Ascending aorta (tissue), 2 donors: Measurements from ENCODE around the gene GNAT2. TPM values are rescaled to one million over a fixed set of nuclear protein-coding genes. Genes with fewer than 3 reads are reported as not detected.
A peak's percentile ranks its signal among the peaks of the same experiment; 100 is the strongest.

Experiments
- DNase-seq, 2 donors: peaks; one replicate each; pipeline ENCODE4 v3.0.0-alpha.2; 2019; ENCODE audit warnings: low spot score in 2 of 2
- H3K27ac ChIP-seq, 2 donors: fragments of 200-600 bp; sonication (generic); one replicate each; pipeline ENCODE4 v1.5.1; 2016 to 2017; ENCODE audit warnings: mild to moderate bottlenecking in 1 of 2
- H3K27me3 ChIP-seq: fragments of 200-600 bp; sonication (generic); one replicate; pipeline ENCODE4 v1.5.1; 2017
- H3K36me3 ChIP-seq, 2 donors: fragments of 200-600 bp; sonication (generic); one replicate each; pipeline ENCODE4 v1.5.1; 2016
- H3K4me1 ChIP-seq, 2 donors: fragments of 200-600 bp; sonication (generic); one replicate each; pipeline ENCODE4 v1.5.1; 2016 to 2017; ENCODE audit warnings: mild to moderate bottlenecking in 1 of 2
- H3K4me3 ChIP-seq, 2 donors: fragments of 200-600 bp; sonication (generic); one replicate each; pipeline ENCODE4 v1.5.1; 2016 to 2017; ENCODE audit warnings: mild to moderate bottlenecking in 1 of 2
- H3K9me3 ChIP-seq, 2 donors: fragments of 200-600 bp; sonication (generic); one replicate each; pipeline ENCODE4 v1.5.1; 2016
- CTCF ChIP-seq, 3 experiments: fragments of 200-600 bp in 2 of 3; fragments of 450-650 bp in 1 of 3; sonication (generic) in 2 of 3; IDR thresholded peaks; one replicate each; pipeline ENCODE4 v1.5.1; 2016 to 2019; ENCODE audit warnings: antibody characterized with exemption in 3 of 3, mild to moderate bottlenecking in 1 of 3, moderate library complexity in 1 of 3
- intact Hi-C: fragments of 100-400 bp; cut with DNase I; formaldehyde crosslinking; loops from one replicate; pipeline ENCODE4 v1.15.1; 2023
- total RNA-seq: library from RNA; depleted of rRNA; stranded (reverse); fragments of >200 nt; gene quantifications from one replicate; pipeline ENCODE4 v1.1.0, GENCODE V29; 2016

Gene GNAT2
- total RNA-seq, 1 donor from 2014 or later, result not detected

- intact Hi-C loops, result no loop called here
- Histone ChIP-seq H3K27me3 (no peaks in the 10 kb centered on the region), H3K4me1 (peaks cover 3 to 14% of the 10 kb centered on the region in 2 donors), H3K9me3 (no peaks in the 10 kb centered on the region), H3K36me3 (peaks cover 15 to 46% of the 10 kb centered on the region in 2 donors), H3K27ac (peak overlapping the region; percentile 77 to 79), H3K4me3 (no peak overlapping the region)
- no peak for DNase-seq
- no peak for TF ChIP-seq CTCF (IDR thresholded peaks at IDR 0.05)
These were observed 40.4 kb downstream of the GNAT2 start for GRCh38 chr1:109578947-109579443.

GRCh38 chr1:109573785-109574184 is 45.6 kb downstream of the GNAT2 start:
- intact Hi-C loops, result no loop called here
- H3K27ac ChIP-seq, result no peak overlapping the region
- TF ChIP-seq CTCF (IDR thresholded peaks at IDR 0.05), result no peak
- peaks cover 5 to 6% of the 10 kb centered on the region in 2 donors for H3K36me3 ChIP-seq
- H3K27me3 ChIP-seq, result no peaks in the 10 kb centered on the region
- no peak overlapping the region for H3K4me3 ChIP-seq
- H3K4me1 ChIP-seq, result peaks cover 3 to 13% of the 10 kb centered on the region in 2 donors
- no peak for DNase-seq
- H3K9me3 ChIP-seq, result no peaks in the 10 kb centered on the region

DNA sequence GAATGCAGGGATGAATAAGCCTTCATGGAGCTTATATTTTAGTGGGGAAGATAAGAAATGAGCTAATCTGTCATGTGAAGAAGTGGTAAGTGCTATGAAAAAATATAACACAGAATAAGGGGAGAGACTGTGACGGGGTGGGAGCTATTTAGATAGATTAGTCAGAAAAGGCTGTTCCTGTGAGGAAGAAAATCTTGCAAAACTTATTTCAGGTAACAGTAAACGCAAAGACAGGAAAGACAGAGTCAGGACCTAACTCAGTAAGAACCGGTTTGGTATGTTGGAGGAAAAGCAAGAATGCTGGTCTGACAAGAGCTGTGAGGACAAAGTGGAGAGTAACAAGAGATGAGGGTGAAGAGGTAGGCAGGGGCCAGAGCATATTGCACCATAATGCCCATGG is 49.0 kb downstream of the GNAT2 start:
- H3K27ac ChIP-seq, result peak overlapping the region in 1 of 2 donors; percentile 0
- H3K4me1 ChIP-seq, result peaks cover 5 to 19% of the 10 kb centered on the region in 2 donors
- no peak overlapping the region for H3K4me3 ChIP-seq
- no peak for DNase-seq
- intact Hi-C loops, result no loop called here
- no peaks in the 10 kb centered on the region for H3K36me3 ChIP-seq
- H3K27me3 ChIP-seq, result no peaks in the 10 kb centered on the region
- TF ChIP-seq CTCF (IDR thresholded peaks at IDR 0.05), result no peak
- H3K9me3 ChIP-seq, result no peaks in the 10 kb centered on the region

GRCh38 chr1:109569323-109569722 is 50.1 kb downstream of the GNAT2 start:
- Histone ChIP-seq H3K27ac (no peak overlapping the region), H3K4me3 (no peak overlapping the region), H3K4me1 (peaks cover 5 to 19% of the 10 kb centered on the region in 2 donors), H3K36me3 (no peaks in the 10 kb centered on the region), H3K9me3 (no peaks in the 10 kb centered on the region), H3K27me3 (no peaks in the 10 kb centered on the region)
- no peak for DNase-seq
- no peak for TF ChIP-seq CTCF (IDR thresholded peaks at IDR 0.05)
- intact Hi-C loops, result no loop called here

DNA sequence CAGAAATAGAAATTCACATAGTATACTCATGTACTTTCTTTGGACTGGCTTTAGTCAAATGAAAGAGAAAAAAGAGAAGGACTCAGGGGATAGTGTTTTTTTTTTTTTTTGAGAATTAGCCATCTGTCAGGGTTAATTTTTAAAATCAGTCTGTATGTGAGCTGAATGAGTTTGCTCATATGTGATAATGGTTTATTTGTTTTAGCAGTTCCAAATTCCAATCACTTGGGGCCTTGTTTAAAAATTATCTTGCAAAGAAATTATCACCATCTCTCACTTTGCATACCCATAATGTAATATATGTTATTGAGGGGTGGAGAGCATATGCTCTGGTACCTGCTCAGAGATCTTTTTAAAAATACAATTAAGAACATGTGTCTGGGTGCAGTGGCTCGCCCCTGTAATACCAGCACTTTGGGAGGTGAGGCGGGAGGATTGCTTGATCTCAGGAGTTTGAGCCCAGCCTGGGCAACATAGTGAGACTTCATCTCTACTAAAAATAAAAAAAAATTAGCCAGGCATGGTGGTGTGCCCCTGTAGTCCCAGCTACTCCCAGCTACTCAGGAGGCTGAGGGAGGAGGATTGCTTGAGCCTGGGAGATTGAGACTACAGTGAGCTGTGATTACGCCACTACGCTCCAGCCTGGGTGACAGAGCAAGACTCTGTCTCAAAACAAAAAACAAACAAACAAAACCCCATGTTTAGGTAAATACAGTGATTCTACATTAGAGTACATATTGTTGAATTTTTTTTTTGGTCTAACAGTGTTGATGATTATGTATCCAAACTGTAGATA is 51.3 kb downstream of the GNAT2 start:
- no peak overlapping the region for H3K27ac ChIP-seq
- TF ChIP-seq CTCF (IDR thresholded peaks at IDR 0.05), result no peak
- H3K36me3 ChIP-seq, result no peaks in the 10 kb centered on the region
- intact Hi-C loops, result no loop called here
- no peaks in the 10 kb centered on the region for H3K9me3 ChIP-seq
- H3K4me1 ChIP-seq, result peaks cover 8 to 23% of the 10 kb centered on the region in 2 donors
- H3K27me3 ChIP-seq, result no peaks in the 10 kb centered on the region
- DNase-seq, result no peak
- no peak overlapping the region for H3K4me3 ChIP-seq
